ENCODE measurements around the gene KCNS3.

GRCh38 chr2:17911491-17912260, 33.2 kb downstream of the KCNS3 start:
- no peak for TF ChIP-seq GABPA (IDR thresholded peaks at IDR 0.05; ENCODE audit: low read depth)
- no peak for TF ChIP-seq CTCF (IDR thresholded peaks at IDR 0.05; ENCODE audit: insufficient read depth, low read length)

Data from HL-60 (cell line).